IMR-90 (cell line): ENCODE data around the gene DCDC1. TPM values are rescaled to one million over a fixed set of nuclear protein-coding genes. Genes with fewer than 3 reads are reported as not detected.

ENCODE experiments used
- ATAC-seq: fragments of 200-7000 bp; cut with Tn5 transposase; 2 replicates; pipeline ENCODE4 v1.9.1; 2020; ENCODE audit warnings: low read depth, mild to moderate bottlenecking, moderate library complexity
- BruUV-seq: library from RNA; stranded (reverse); fragments of 400-500 nt; replicated peaks from 2 replicates; lab custom pipeline; 2021; lab: Mats Ljungman, UMichigan
- CTCF ChIA-PET: fragments of 300-600 bp; formaldehyde crosslinking; extraction: SDS; loops from one replicate; lab custom pipeline; 2021; ENCODE audit warnings: antibody characterized with exemption; lab: Yijun Ruan, JAX
- POLR2A ChIA-PET: fragments of 300-600 bp; sonication (Branson Sonifier 250); formaldehyde crosslinking; loops from one replicate; lab custom pipeline; 2022; ENCODE audit warnings: antibody characterized with exemption; ENCODE audit not compliant: unreplicated experiment; lab: Charles Lee
- DNase-seq: peaks from one replicate; pipeline ENCODE4 v3.0.0; 2013
- H2AFZ ChIP-seq: replicated peaks from 2 replicates; pipeline ENCODE3; 2013; ENCODE audit warnings: low read length, mild to moderate bottlenecking; ENCODE audit not compliant: poor library complexity
- H2AK5ac ChIP-seq: 2 replicates; pipeline ENCODE4 v1.6.1; 2013; ENCODE audit warnings: low read depth, low read length, inconsistent platforms
- H2AK9ac ChIP-seq: replicated peaks from 2 replicates; pipeline ENCODE3; 2013; ENCODE audit warnings: mild to moderate bottlenecking, low read depth, low read length, moderate library complexity; ENCODE audit not compliant: poor library complexity
- H2BK120ac ChIP-seq: 2 replicates; pipeline ENCODE4 v1.6.1; 2013; ENCODE audit warnings: low read depth, low read length, inconsistent platforms
- H2BK15ac ChIP-seq: 3 replicates; pipeline ENCODE4 v1.6.1; 2013; ENCODE audit warnings: low read depth, low read length, inconsistent platforms
- H2BK20ac ChIP-seq: 2 replicates; pipeline ENCODE4 v1.6.1; 2013; ENCODE audit warnings: low read depth, mild to moderate bottlenecking, inconsistent platforms, low read length, moderate library complexity
- H2BK5ac ChIP-seq: 2 replicates; pipeline ENCODE4 v1.6.1; 2013; ENCODE audit warnings: mild to moderate bottlenecking, low read depth, low read length, inconsistent platforms; ENCODE audit not compliant: poor library complexity, severe bottlenecking
- H3K14ac ChIP-seq: replicated peaks from 2 replicates; pipeline ENCODE4 v1.6.1; 2013; ENCODE audit warnings: low read depth, low read length, inconsistent platforms
- H3K18ac ChIP-seq: 2 replicates; pipeline ENCODE4 v1.6.1; 2013; ENCODE audit warnings: low read depth, low read length, control low read depth
- H3K23ac ChIP-seq: 2 replicates; pipeline ENCODE4 v1.6.1; 2013; ENCODE audit warnings: low read depth, low read length, inconsistent platforms
- H3K27ac ChIP-seq: 2 replicates; pipeline ENCODE4 v1.5.1; 2013; ENCODE audit warnings: mild to moderate bottlenecking, control low read depth, low read length; ENCODE audit not compliant: insufficient read depth
- H3K27me3 ChIP-seq: 2 replicates; pipeline ENCODE4 v1.6.1; 2013; ENCODE audit warnings: low read length; ENCODE audit not compliant: control insufficient read depth, insufficient read depth
- H3K36me3 ChIP-seq: 2 replicates; pipeline ENCODE4 v1.6.1; 2013; ENCODE audit warnings: low read length, mixed read lengths; ENCODE audit not compliant: control insufficient read depth, insufficient read depth
- H3K4ac ChIP-seq: 2 replicates; pipeline ENCODE4 v1.6.1; 2013; ENCODE audit warnings: low read depth, low read length, inconsistent platforms
- H3K4me1 ChIP-seq: 2 replicates; pipeline ENCODE4 v1.6.1; 2013; ENCODE audit warnings: low read length, mixed read lengths; ENCODE audit not compliant: control insufficient read depth, insufficient read depth
- H3K4me2 ChIP-seq: 2 replicates; pipeline ENCODE4 v1.6.1; 2013; ENCODE audit warnings: low read depth, mild to moderate bottlenecking, control low read depth, low read length, moderate library complexity
- H3K4me3 ChIP-seq: 2 replicates; pipeline ENCODE4 v1.5.1; 2013; ENCODE audit warnings: low read depth, mild to moderate bottlenecking, control low read depth, low read length, moderate library complexity; ENCODE audit not compliant: insufficient read depth
- H3K56ac ChIP-seq: 2 replicates; pipeline ENCODE4 v1.6.1; 2013; ENCODE audit warnings: low read length, inconsistent platforms; ENCODE audit not compliant: insufficient read depth; ENCODE audit errors: extremely low read depth
- H3K79me1 ChIP-seq, 2 experiments: 2 replicates each; pipeline ENCODE4 v1.6.1; 2013; ENCODE audit warnings: low read length in 2 of 2, inconsistent platforms in 1 of 2, low read depth in 1 of 2
- H3K9ac ChIP-seq: 2 replicates; pipeline ENCODE4 v1.6.1; 2013; ENCODE audit warnings: low read depth, low read length, control low read depth
- H3K9me1 ChIP-seq: 2 replicates; pipeline ENCODE4 v1.6.1; 2013; ENCODE audit warnings: low read length, inconsistent platforms; ENCODE audit not compliant: insufficient read depth
- H3K9me3 ChIP-seq: 2 replicates; pipeline ENCODE4 v1.6.1; 2013; ENCODE audit warnings: low read length; ENCODE audit not compliant: control insufficient read depth, insufficient read depth
- H4K20me1 ChIP-seq: 2 replicates; pipeline ENCODE4 v1.6.1; 2013; ENCODE audit warnings: low read length, inconsistent platforms; ENCODE audit not compliant: insufficient read depth
- H4K5ac ChIP-seq: 2 replicates; pipeline ENCODE4 v1.6.1; 2013; ENCODE audit warnings: mild to moderate bottlenecking, low read depth, low read length, control low read depth
- H4K8ac ChIP-seq, 2 experiments: 2 replicates each; pipeline ENCODE4 v1.6.1; 2013; ENCODE audit warnings: low read depth in 2 of 2, low read length in 2 of 2, control low read depth in 1 of 2, inconsistent platforms in 1 of 2
- H4K91ac ChIP-seq: 2 replicates; pipeline ENCODE4 v1.6.1; 2013; ENCODE audit warnings: low read depth, low read length, inconsistent platforms; ENCODE audit not compliant: insufficient read depth
- MAFK ChIP-seq: IDR thresholded peaks from 2 replicates; pipeline ENCODE4 v1.6.1; 2012; ENCODE audit warnings: low read depth, low read length, improper control_type of control experiment
- MXI1 ChIP-seq: IDR thresholded peaks from 2 replicates; pipeline ENCODE4 v1.6.1; 2012; ENCODE audit warnings: low read depth, mild to moderate bottlenecking, low read length, moderate library complexity, borderline replicate concordance
- RCOR1 ChIP-seq: IDR thresholded peaks from 2 replicates; pipeline ENCODE4 v1.6.1; 2012; ENCODE audit warnings: mild to moderate bottlenecking, low read length, improper control_type of control experiment; ENCODE audit not compliant: insufficient replicate concordance
- WGBS, 2 experiments: methylation state at CpG; one replicate each; pipeline versions ENCODE4 v1.1.5 to v1.1.7; 2013; ENCODE audit warnings: missing lambda C conversion rate in 2 of 2; ENCODE audit not compliant: insufficient read length in 1 of 2; ENCODE audit errors: extremely low coverage in 2 of 2; 5-methylcytosine and 5-hydroxymethylcytosine counted together
- dilution Hi-C: fragments of 300-500 bp; cut with HindIII; formaldehyde crosslinking; loops from one replicate; pipeline ENCODE4 v1.14.3; 2018; ENCODE audit warnings: low sequenced_read_pairs; ENCODE audit not compliant: unreplicated experiment
- in situ Hi-C: fragments of 300-500 bp; cut with MboI; formaldehyde crosslinking; loops from 3 replicates; pipeline ENCODE4 v1.14.3; 2019; ENCODE audit warnings: low sequenced_read_pairs, inconsistent platforms, mixed read lengths
- intact Hi-C: fragments of 100-400 bp; cut with micrococcal nuclease; formaldehyde crosslinking; loops from 2 replicates; pipeline ENCODE4 v1.10.0; 2022
- polyA plus RNA-seq, 3 experiments: library from polyadenylated mRNA; depleted of rRNA; stranded (reverse); fragments of >200 nt; gene quantifications; 2 replicates each; pipeline ENCODE4 v1.2.3, GENCODE V29; 2012; ENCODE audit warnings: low replicate concordance in 1 of 3
- total RNA-seq: library from RNA; depleted of rRNA; stranded (reverse); fragments of >200 nt; gene quantifications from 2 replicates; pipeline ENCODE4 v1.2.3, GENCODE V29; 2012

The DCDC1 gene
- total and polyA plus RNA-seq, 2 of the 4 experiments (the other 2 are of a cell fraction): not detected

DNA sequence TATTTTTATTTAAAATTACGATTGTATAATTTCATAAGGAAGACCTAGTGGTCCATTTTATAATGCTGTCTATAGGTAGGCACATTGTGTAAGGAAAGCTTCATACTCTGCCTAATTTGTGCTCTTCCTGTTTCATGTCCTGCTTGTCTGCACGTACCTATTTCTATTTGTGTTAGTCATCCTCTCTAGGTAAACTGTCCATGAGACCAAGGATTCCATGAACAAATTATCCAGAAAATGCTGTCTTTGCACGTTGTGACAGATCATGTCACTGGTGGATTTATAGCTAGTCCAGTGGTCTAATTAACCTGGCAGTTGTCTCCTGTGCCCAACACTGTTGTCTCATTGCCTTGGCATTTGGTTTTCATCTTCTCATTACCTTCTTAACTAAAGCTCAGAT, 44.8 kb upstream of the DCDC1 start:
- peaks cover 10% of the 10 kb centered on the region; the same call in 1 of the 2 replicates for H3K9me1 ChIP-seq
- H3K27ac ChIP-seq: no peak overlapping the region
- ATAC-seq (no peak), DNase-seq (no peak)
- dilution Hi-C loops (no loop called here), intact Hi-C loops (no loop called here), in situ Hi-C loops (no loop called here)
- H3K36me3 ChIP-seq: no peaks in the 10 kb centered on the region
- H3K9ac ChIP-seq: no peak overlapping the region
- H3K4me3 ChIP-seq: no peak overlapping the region
- H4K91ac ChIP-seq: no peak overlapping the region
- no peak overlapping the region for H3K4me2 ChIP-seq
- H4K5ac ChIP-seq: no peak overlapping the region
- peaks cover 3% of the 10 kb centered on the region; the same call in 1 of the 2 replicates for H4K20me1 ChIP-seq
- no peak overlapping the region for H2BK5ac ChIP-seq
- H3K4ac ChIP-seq: no peak overlapping the region
- CTCF ChIA-PET: no interaction called here
- WGBS, 2 experiments: no CpG with 5 or more reads among the region's 3 CpGs
- no peaks in the 10 kb centered on the region; a peak in 1 of 4 replicates for H3K79me1 ChIP-seq
- no peaks in the 10 kb centered on the region for H3K27me3 ChIP-seq
- no peak overlapping the region for H3K56ac ChIP-seq
- H3K4me1 ChIP-seq: 0 out of 2 replicates have a peak, but pooled peaks cover 3% of the 10 kb centered on the region
- no peak overlapping the region for H2AFZ ChIP-seq
- H2BK20ac ChIP-seq: no peak overlapping the region
- POLR2A ChIA-PET: no interaction called here
- H3K18ac ChIP-seq: no peak overlapping the region
- no peak overlapping the region for H2BK15ac ChIP-seq
- H3K23ac ChIP-seq: no peak overlapping the region
- H3K14ac ChIP-seq: no peak overlapping the region
- no peak overlapping the region for H2AK5ac ChIP-seq
- BruUV-seq: no TSS peak
- no peak overlapping the region for H2BK120ac ChIP-seq
- peaks cover 2% of the 10 kb centered on the region; the same call in 1 of the 2 replicates for H3K9me3 ChIP-seq
- TF ChIP-seq MAFK (no peak), RCOR1 (no peak), MXI1 (no peak)
- H2AK9ac ChIP-seq: no peak overlapping the region
- no peak overlapping the region for H4K8ac ChIP-seq
